RWPE1 (cell line): Measurements from ENCODE around the gene COL6A6.

ENCODE experiments used
- CTCF ChIA-PET: fragments of 350-600 bp; sonication (Branson Sonifier 250); formaldehyde crosslinking; extraction: SDS; loops from one replicate; lab custom pipeline; 2021; lab: Yijun Ruan, JAX
- POLR2A ChIA-PET: fragments of 400-600 bp; formaldehyde crosslinking; extraction: SDS; loops from one replicate; lab custom pipeline; 2020; ENCODE audit warnings: antibody characterized with exemption; ENCODE audit not compliant: low non-redundant PET; lab: Yijun Ruan, JAX
- DNase-seq: peaks from one replicate; pipeline ENCODE4 v3.0.0; 2012; ENCODE audit warnings: low spot score
- H3K27ac ChIP-seq: fragments of 450-650 bp; 2 replicates; pipeline ENCODE4 v1.5.1; 2017
- CTCF ChIP-seq: fragments of 450-650 bp; conservative IDR thresholded peaks from 2 replicates; pipeline ENCODE4 v1.5.1; 2017; ENCODE audit warnings: low read depth, mild to moderate bottlenecking

The COL6A6 gene

GRCh38 chr3:130527426-130527825 is 10.4 kb downstream of the COL6A6 start:
- no peak for DNase-seq
- H3K27ac ChIP-seq, result no peak overlapping the region
- no peak for TF ChIP-seq CTCF
- ChIA-PET POLR2A (no interaction called here), CTCF (interaction anchor here (0.7 kb wide), 1 partner anchor 512 kb away, joined by 4 read pairs; no protein-coding TSS in a partner anchor)

GRCh38 chr3:130528120-130528519 is 11.1 kb downstream of the COL6A6 start:
- TF ChIP-seq CTCF, result no peak
- ChIA-PET CTCF (no interaction called here), POLR2A (no interaction called here)
- no peak for DNase-seq
- H3K27ac ChIP-seq, result no peak overlapping the region

- DNase-seq, result no peak
- ChIA-PET POLR2A (no interaction called here), CTCF (no interaction called here)
- no peak overlapping the region for H3K27ac ChIP-seq
- TF ChIP-seq CTCF, result no peak
Observed at GRCh38 chr3:130529486-130530215, 12.7 kb downstream of the COL6A6 start.

GRCh38 chr3:130533247-130533646 is 16.3 kb downstream of the COL6A6 start:
- no peak overlapping the region for H3K27ac ChIP-seq
- no peak for DNase-seq
- no peak for TF ChIP-seq CTCF
- ChIA-PET CTCF (interaction anchor here (0.7 kb wide), 1 partner anchor 32 kb away, joined by 10 read pairs; no protein-coding TSS in a partner anchor), POLR2A (no interaction called here)

GRCh38 chr3:130537673-130538304 is 20.8 kb downstream of the COL6A6 start:
- TF ChIP-seq CTCF, result no peak
- no peak for DNase-seq
- H3K27ac ChIP-seq, result no peak overlapping the region
- CTCF ChIA-PET, result interaction anchor here (0.7 to 2.2 kb wide), 2 partner anchors 262 to 595 kb away, joined by 3 to 7 read pairs; no protein-coding TSS in a partner anchor
- POLR2A ChIA-PET, result no interaction called here

GRCh38 chr3:130539005-130539404 is 22.0 kb downstream of the COL6A6 start:
- POLR2A ChIA-PET, result no interaction called here
- CTCF ChIA-PET, result interaction anchor here (0.6 to 0.7 kb wide), 3 partner anchors 12 to 262 kb away, joined by 3 to 5 read pairs (median 3); no protein-coding TSS in a partner anchor

More at GRCh38 chr3:130539005-130539404, 22.0 kb downstream of the COL6A6 start:
- peak; percentile 33 for TF ChIP-seq CTCF
- no peak overlapping the region for H3K27ac ChIP-seq
- DNase-seq, result peak; percentile 43
